Measurements from ENCODE around the gene NRXN3.

Gene NRXN3

DNA sequence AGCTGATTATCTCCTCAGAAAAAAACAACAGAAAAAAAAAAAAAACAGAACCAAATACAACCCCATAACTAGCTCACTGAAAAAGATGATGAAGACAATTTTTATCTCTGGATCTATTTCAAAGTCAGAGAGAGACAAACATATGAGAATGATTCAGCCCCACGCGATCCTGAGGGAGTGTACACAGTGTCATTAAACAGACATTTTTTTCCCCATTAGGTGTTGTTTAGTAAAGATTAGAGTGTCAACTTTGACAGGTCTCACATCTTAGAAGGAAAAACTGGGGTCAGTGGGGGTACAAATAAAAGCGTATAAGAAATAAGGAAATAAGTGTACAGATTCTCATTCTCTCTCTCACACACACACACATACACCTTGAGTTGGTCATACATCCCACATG lies 635.4 kb downstream of the NRXN3 start:
- H3K4me1 ChIP-seq (ENCODE audit: control insufficient read depth, insufficient read depth, low read length): no peaks in the 10 kb centered on the region

DNA sequence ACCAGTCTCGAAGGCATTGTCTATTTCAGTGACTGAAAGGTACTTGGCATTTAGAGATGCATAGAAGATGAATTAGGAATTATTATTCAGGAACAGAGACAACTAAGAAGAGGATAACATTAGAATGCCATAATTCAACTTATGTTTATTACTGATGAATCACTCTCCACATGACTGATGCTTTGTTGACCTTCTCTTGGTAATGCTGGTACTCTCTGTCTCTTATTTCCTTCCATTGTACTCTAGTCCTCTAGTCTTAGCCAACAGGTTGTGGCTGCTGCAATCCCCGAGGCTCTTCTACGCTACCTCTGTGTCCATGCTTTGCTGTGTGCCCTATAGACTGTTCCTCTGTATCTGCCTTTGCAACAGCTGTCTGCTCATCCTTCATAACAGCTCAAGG lies 652.9 kb downstream of the NRXN3 start:
- ChIA-PET CTCF (no interaction called here), POLR2A (no interaction called here)
- H3K4me3 ChIP-seq (ENCODE audit: low read depth, low read length): no peak overlapping the region
- H3K4me1 ChIP-seq (ENCODE audit: control insufficient read depth, insufficient read depth, low read length): no peaks in the 10 kb centered on the region
- H3K9me3 ChIP-seq (ENCODE audit: control insufficient read depth, insufficient read depth, low read depth, low read length): no peaks in the 10 kb centered on the region
- TF ChIP-seq ZNF391 (tag by site-specific recombination; IDR thresholded peaks at IDR 0.05; ENCODE audit: borderline replicate concordance, low read depth): no peak
- no peak for TF ChIP-seq ZBTB48 (tag by site-specific recombination; IDR thresholded peaks at IDR 0.05)
- TF ChIP-seq, protein P1, sequence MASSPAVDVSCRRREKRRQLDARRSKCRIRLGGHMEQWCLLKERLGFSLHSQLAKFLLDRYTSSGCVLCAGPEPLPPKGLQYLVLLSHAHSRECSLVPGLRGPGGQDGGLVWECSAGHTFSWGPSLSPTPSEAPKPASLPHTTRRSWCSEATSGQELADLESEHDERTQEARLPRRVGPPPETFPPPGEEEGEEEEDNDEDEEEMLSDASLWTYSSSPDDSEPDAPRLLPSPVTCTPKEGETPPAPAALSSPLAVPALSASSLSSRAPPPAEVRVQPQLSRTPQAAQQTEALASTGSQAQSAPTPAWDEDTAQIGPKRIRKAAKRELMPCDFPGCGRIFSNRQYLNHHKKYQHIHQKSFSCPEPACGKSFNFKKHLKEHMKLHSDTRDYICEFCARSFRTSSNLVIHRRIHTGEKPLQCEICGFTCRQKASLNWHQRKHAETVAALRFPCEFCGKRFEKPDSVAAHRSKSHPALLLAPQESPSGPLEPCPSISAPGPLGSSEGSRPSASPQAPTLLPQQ (tag by site-specific recombination; IDR thresholded peaks at IDR 0.05): no peak
- TF ChIP-seq, protein P2, sequence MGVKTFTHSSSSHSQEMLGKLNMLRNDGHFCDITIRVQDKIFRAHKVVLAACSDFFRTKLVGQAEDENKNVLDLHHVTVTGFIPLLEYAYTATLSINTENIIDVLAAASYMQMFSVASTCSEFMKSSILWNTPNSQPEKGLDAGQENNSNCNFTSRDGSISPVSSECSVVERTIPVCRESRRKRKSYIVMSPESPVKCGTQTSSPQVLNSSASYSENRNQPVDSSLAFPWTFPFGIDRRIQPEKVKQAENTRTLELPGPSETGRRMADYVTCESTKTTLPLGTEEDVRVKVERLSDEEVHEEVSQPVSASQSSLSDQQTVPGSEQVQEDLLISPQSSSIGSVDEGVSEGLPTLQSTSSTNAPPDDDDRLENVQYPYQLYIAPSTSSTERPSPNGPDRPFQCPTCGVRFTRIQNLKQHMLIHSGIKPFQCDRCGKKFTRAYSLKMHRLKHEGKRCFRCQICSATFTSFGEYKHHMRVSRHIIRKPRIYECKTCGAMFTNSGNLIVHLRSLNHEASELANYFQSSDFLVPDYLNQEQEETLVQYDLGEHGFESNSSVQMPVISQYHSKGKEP (tag by site-specific recombination; IDR thresholded peaks at IDR 0.05): no peak
- TF ChIP-seq ZSCAN16 (tag by site-specific recombination; IDR thresholded peaks at IDR 0.05): no peak
- TF ChIP-seq, protein P3, sequence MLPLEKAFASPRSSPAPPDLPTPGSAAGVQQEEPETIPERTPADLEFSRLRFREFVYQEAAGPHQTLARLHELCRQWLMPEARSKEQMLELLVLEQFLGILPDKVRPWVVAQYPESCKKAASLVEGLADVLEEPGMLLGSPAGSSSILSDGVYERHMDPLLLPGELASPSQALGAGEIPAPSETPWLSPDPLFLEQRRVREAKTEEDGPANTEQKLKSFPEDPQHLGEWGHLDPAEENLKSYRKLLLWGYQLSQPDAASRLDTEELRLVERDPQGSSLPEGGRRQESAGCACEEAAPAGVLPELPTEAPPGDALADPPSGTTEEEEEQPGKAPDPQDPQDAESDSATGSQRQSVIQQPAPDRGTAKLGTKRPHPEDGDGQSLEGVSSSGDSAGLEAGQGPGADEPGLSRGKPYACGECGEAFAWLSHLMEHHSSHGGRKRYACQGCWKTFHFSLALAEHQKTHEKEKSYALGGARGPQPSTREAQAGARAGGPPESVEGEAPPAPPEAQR (tag by site-specific recombination; IDR thresholded peaks at IDR 0.05): no peak
- TF ChIP-seq, protein P4, sequence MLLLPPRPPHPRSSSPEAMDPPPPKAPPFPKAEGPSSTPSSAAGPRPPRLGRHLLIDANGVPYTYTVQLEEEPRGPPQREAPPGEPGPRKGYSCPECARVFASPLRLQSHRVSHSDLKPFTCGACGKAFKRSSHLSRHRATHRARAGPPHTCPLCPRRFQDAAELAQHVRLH (tag by site-specific recombination; IDR thresholded peaks at IDR 0.05): no peak
- no peak for TF ChIP-seq ZNF596 (tag by site-specific recombination; IDR thresholded peaks at IDR 0.05)
- no peak overlapping the region for H3K27ac ChIP-seq (ENCODE audit: extremely low read depth, low read depth, low read length)
- H3K36me3 ChIP-seq (ENCODE audit: control insufficient read depth in 2 of 2, insufficient read depth in 1 of 2, low read length in 2 of 2): no peaks in the 10 kb centered on the region

More for the DNA sequence above, 635.4 kb downstream of the NRXN3 start:
- CTCF ChIA-PET: interaction anchor here (0.5 to 1.0 kb wide), 3 partner anchors 39 to 533 kb away, joined by 3 to 5 read pairs (median 3); no protein-coding TSS in a partner anchor
- Histone ChIP-seq H3K27ac (ENCODE audit: extremely low read depth, low read depth, low read length) (no peak overlapping the region), H3K4me3 (ENCODE audit: low read depth, low read length) (no peak overlapping the region), H3K36me3 (ENCODE audit: control insufficient read depth in 2 of 2, insufficient read depth in 1 of 2, low read length in 2 of 2) (no peaks in the 10 kb centered on the region), H3K9me3 (ENCODE audit: control insufficient read depth, insufficient read depth, low read depth, low read length) (no peaks in the 10 kb centered on the region)
- TF ChIP-seq ZNF514 (tag by site-specific recombination; IDR thresholded peaks at IDR 0.05): no peak
- TF ChIP-seq ZNF571 (tag by site-specific recombination; IDR thresholded peaks at IDR 0.05): no peak
- no peak for TF ChIP-seq ZNF416 (tag by site-specific recombination; IDR thresholded peaks at IDR 0.05)
- no peak for TF ChIP-seq ZNF239 (tag by site-specific recombination; IDR thresholded peaks at IDR 0.05)
- POLR2A ChIA-PET: no interaction called here

DNA sequence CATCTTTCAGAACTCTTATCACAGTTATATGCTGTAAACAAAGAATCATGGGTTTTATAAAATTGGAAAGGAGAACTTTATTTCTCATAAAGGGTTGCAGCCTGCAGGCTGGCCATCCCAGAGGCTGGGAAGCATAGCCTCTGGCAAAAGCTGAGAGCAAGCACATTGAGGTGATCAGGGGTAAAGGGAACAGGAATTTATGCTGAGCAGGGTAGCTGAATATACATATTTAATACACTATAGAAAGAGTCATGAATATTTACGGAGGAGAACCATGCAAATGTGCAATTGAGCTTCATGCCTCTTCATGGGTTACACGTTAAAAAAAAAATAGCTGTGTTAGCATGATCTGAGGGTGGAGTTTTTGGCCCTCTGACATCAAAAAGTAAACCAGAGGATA lies 653.3 kb downstream of the NRXN3 start:
- TF ChIP-seq HOXC10 (CRISPR knock-in tag; IDR thresholded peaks at IDR 0.05): no peak
- no peaks in the 10 kb centered on the region for H3K4me1 ChIP-seq (ENCODE audit: control insufficient read depth, insufficient read depth, low read length)
- H3K9me3 ChIP-seq (ENCODE audit: control insufficient read depth, insufficient read depth, low read depth, low read length): no peaks in the 10 kb centered on the region
- ChIA-PET CTCF (no interaction called here), POLR2A (no interaction called here)
- no peaks in the 10 kb centered on the region for H3K36me3 ChIP-seq (ENCODE audit: control insufficient read depth in 2 of 2, insufficient read depth in 1 of 2, low read length in 2 of 2)
- no peak overlapping the region for H3K4me3 ChIP-seq (ENCODE audit: low read depth, low read length)
- H3K27ac ChIP-seq (ENCODE audit: extremely low read depth, low read depth, low read length): no peak overlapping the region

DNA sequence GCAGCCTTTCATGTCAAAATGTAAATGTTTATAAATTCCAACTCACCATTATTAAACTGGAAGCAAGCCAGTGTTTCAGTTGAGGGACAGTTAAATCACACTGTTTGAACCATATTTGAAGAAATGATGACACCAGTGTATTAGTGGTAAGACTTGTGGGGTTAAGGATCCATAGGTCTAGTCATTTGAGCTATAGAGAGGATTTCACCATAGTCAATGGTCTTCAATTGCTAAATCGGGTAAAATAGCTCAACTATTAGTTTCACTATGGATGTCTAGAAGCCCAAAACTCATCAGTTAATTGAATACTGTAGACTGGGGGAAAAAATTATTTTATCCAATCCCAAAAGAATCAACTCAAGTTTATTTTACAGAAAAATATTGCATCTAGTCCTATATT lies 659.1 kb downstream of the NRXN3 start:
- Histone ChIP-seq H3K4me3 (ENCODE audit: low read depth, low read length) (no peak overlapping the region), H3K27ac (ENCODE audit: extremely low read depth, low read depth, low read length) (no peak overlapping the region), H3K4me1 (ENCODE audit: control insufficient read depth, insufficient read depth, low read length) (no peaks in the 10 kb centered on the region), H3K36me3 (ENCODE audit: control insufficient read depth in 2 of 2, insufficient read depth in 1 of 2, low read length in 2 of 2) (no peaks in the 10 kb centered on the region), H3K9me3 (ENCODE audit: control insufficient read depth, insufficient read depth, low read depth, low read length) (no peaks in the 10 kb centered on the region)
- ChIA-PET CTCF (interaction anchor here (0.7 kb wide), 1 partner anchor 304 kb away, joined by 3 read pairs; no protein-coding TSS in a partner anchor), POLR2A (no interaction called here)
- TF ChIP-seq REPIN1 (tag by site-specific recombination; IDR thresholded peaks at IDR 0.05; ENCODE audit: low read depth): no peak
- no peak for TF ChIP-seq EGR2 (tag by site-specific recombination; IDR thresholded peaks at IDR 0.05; ENCODE audit: low read depth)
- no peak for TF ChIP-seq ZNF561 (tag by site-specific recombination; IDR thresholded peaks at IDR 0.05; ENCODE audit: borderline replicate concordance)
- TF ChIP-seq ZNF133 (tag by site-specific recombination; IDR thresholded peaks at IDR 0.05): no peak
- no peak for TF ChIP-seq SCRT2 (tag by site-specific recombination; IDR thresholded peaks at IDR 0.05)
- no peak for TF ChIP-seq ZIC2 (tag by site-specific recombination; IDR thresholded peaks at IDR 0.05)
- no peak for TF ChIP-seq ZNF202 (tag by site-specific recombination; IDR thresholded peaks at IDR 0.05; ENCODE audit: borderline replicate concordance)
- no peak for TF ChIP-seq ZNF324 (tag by site-specific recombination; IDR thresholded peaks at IDR 0.05)
- TF ChIP-seq ZNF510 (tag by site-specific recombination; IDR thresholded peaks at IDR 0.05; ENCODE audit: insufficient replicate concordance): no peak
- TF ChIP-seq, protein P5, sequence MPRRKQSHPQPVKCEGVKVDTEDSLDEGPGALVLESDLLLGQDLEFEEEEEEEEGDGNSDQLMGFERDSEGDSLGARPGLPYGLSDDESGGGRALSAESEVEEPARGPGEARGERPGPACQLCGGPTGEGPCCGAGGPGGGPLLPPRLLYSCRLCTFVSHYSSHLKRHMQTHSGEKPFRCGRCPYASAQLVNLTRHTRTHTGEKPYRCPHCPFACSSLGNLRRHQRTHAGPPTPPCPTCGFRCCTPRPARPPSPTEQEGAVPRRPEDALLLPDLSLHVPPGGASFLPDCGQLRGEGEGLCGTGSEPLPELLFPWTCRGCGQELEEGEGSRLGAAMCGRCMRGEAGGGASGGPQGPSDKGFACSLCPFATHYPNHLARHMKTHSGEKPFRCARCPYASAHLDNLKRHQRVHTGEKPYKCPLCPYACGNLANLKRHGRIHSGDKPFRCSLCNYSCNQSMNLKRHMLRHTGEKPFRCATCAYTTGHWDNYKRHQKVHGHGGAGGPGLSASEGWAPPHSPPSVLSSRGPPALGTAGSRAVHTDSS (tag by site-specific recombination; IDR thresholded peaks at IDR 0.05): no peak
- no peak for TF ChIP-seq ZNF514 (tag by site-specific recombination; IDR thresholded peaks at IDR 0.05)
- no peak for TF ChIP-seq ZNF677 (tag by site-specific recombination; IDR thresholded peaks at IDR 0.05)
